HepG2 (cell line): ENCODE results near the gene COMMD10. TPM values are rescaled to one million over a fixed set of nuclear protein-coding genes. Genes with fewer than 3 reads are reported as not detected.

ENCODE experiments used
- ATAC-seq: fragments of 200-7000 bp; cut with Tn5 transposase; 3 replicates; pipeline ENCODE4 v1.9.1; 2020; ENCODE audit warnings: mild to moderate bottlenecking, moderate library complexity
- BruUV-seq: library from RNA; stranded (reverse); fragments of 400-500 nt; replicated peaks from 2 replicates; lab custom pipeline; 2021; lab: Mats Ljungman, UMichigan
- CTCF ChIA-PET: fragments of 300-600 bp; formaldehyde crosslinking; extraction: SDS; loops from one replicate; lab custom pipeline; 2021; ENCODE audit warnings: low total read pairs, inconsistent platforms, low intra/inter-chr PET ratio; lab: Yijun Ruan, JAX
- POLR2A ChIA-PET: fragments of 350-600 bp; sonication (Branson Sonifier 250); formaldehyde crosslinking; loops from one replicate; lab custom pipeline; 2020; ENCODE audit warnings: antibody characterized with exemption, inconsistent platforms; lab: Yijun Ruan, JAX
- DNase-seq: peaks from one replicate; pipeline ENCODE4 v3.0.0-alpha.2; 2015; ENCODE audit warnings: low spot score
- FAIRE-seq: peaks from 3 replicates; lab custom pipeline; 2011; peaks lifted over from hg19 to GRCh38; lab: Jason Lieb, UNC
- H2AFZ ChIP-seq: one replicate; pipeline ENCODE4 v1.6.1; 2011; ENCODE audit warnings: low read length, inconsistent platforms
- H3K27ac ChIP-seq: fragments of 300-600 bp; 3 replicates; pipeline ENCODE4 v1.8.0; 2011; ENCODE audit warnings: mixed run types, mild to moderate bottlenecking, mixed read lengths, low read length, inconsistent platforms; ENCODE audit not compliant: insufficient read depth; ENCODE audit errors: extremely low read length
- H3K27me3 ChIP-seq, 2 experiments: fragments of 200-600 bp in 1 of 2; 2 replicates in 1 of 2; 3 replicates in 1 of 2; pipeline versions ENCODE4 v1.6.0 to v1.8.0; 2011; ENCODE audit warnings: low read length in 2 of 2, mild to moderate bottlenecking in 2 of 2, moderate library complexity in 2 of 2, inconsistent platforms in 1 of 2; ENCODE audit not compliant: insufficient read depth in 2 of 2, control insufficient read depth in 1 of 2
- H3K36me3 ChIP-seq, 2 experiments: fragments of 200-600 bp in 1 of 2; replicated peaks in 1 of 2; 2 replicates in 1 of 2; 3 replicates in 1 of 2; pipeline versions ENCODE4 v1.5.1 to v1.8.0; 2011; ENCODE audit warnings: low read length in 2 of 2, inconsistent platforms in 1 of 2; ENCODE audit not compliant: insufficient read depth in 2 of 2, control insufficient read depth in 1 of 2
- H3K4me1 ChIP-seq: 2 replicates; pipeline ENCODE4 v1.5.1; 2012; ENCODE audit warnings: low read length, inconsistent platforms; ENCODE audit not compliant: insufficient read depth
- H3K4me2 ChIP-seq: 2 replicates; pipeline ENCODE4 v1.6.0; 2011; ENCODE audit warnings: low read depth, low read length, inconsistent platforms
- H3K4me3 ChIP-seq, 3 experiments: fragments of 200-600 bp in 1 of 3; sonication (generic), shearing (Covaris generic) in 1 of 3; replicated peaks in 1 of 3; 2 replicates each; pipeline ENCODE4 v1.5.1; 2011 to 2016; ENCODE audit warnings: low read length in 3 of 3, inconsistent platforms in 2 of 3, low read depth in 2 of 3, mild to moderate bottlenecking in 2 of 3, control low read depth in 1 of 3, mixed read lengths in 1 of 3; ENCODE audit not compliant: insufficient read depth in 1 of 3
- H3K79me2 ChIP-seq: one replicate; pipeline ENCODE4 v1.6.1; 2011; ENCODE audit warnings: low read length, inconsistent platforms; ENCODE audit not compliant: insufficient read depth
- H3K9ac ChIP-seq: 2 replicates; pipeline ENCODE4 v1.6.0; 2011; ENCODE audit warnings: mild to moderate bottlenecking, low read depth, low read length, inconsistent platforms; ENCODE audit not compliant: insufficient read depth
- H3K9me3 ChIP-seq: 2 replicates; pipeline ENCODE4 v1.5.1; 2012; ENCODE audit warnings: mild to moderate bottlenecking, low read length
- H4K20me1 ChIP-seq: 2 replicates; pipeline ENCODE4 v1.6.0; 2011; ENCODE audit warnings: inconsistent platforms, mild to moderate bottlenecking, low read length, moderate library complexity; ENCODE audit not compliant: insufficient read depth
- ARNTL ChIP-seq: sonication (generic); formaldehyde crosslinking; IDR thresholded peaks from 2 replicates; pipeline ENCODE4 v1.4.0; 2020; ENCODE audit warnings: mild to moderate bottlenecking, missing genetic modification reagents
- HMGA1 ChIP-seq: sonication (generic); formaldehyde crosslinking; conservative IDR thresholded peaks from 2 replicates; pipeline ENCODE4 v1.4.0; 2020; ENCODE audit warnings: missing genetic modification reagents
- ISX ChIP-seq: sonication (generic); formaldehyde crosslinking; conservative IDR thresholded peaks from 2 replicates; pipeline ENCODE4 v1.5.0; 2020; ENCODE audit warnings: missing genetic modification reagents
- SIX4 ChIP-seq: sonication (generic); formaldehyde crosslinking; IDR thresholded peaks from 2 replicates; pipeline ENCODE4 v1.4.0; 2020; ENCODE audit warnings: missing genetic modification reagents
- SNAPC2 ChIP-seq: sonication (generic); formaldehyde crosslinking; IDR thresholded peaks from 2 replicates; pipeline ENCODE4 v1.8.1; 2022; ENCODE audit warnings: mild to moderate bottlenecking, missing genetic modification reagents
- ZNF224 ChIP-seq: sonication (generic); formaldehyde crosslinking; IDR thresholded peaks from 2 replicates; pipeline ENCODE4 v1.5.0; 2020; ENCODE audit warnings: mild to moderate bottlenecking, missing genetic modification reagents
- ZNF234 ChIP-seq: sonication (generic); formaldehyde crosslinking; conservative IDR thresholded peaks from 2 replicates; pipeline ENCODE4 v1.5.1; 2020; ENCODE audit warnings: mild to moderate bottlenecking, missing genetic modification reagents
- WGBS: methylation state at CpG from one replicate; pipeline ENCODE4 v1.1.6; 2017; ENCODE audit warnings: low lambda C conversion rate; 5-methylcytosine and 5-hydroxymethylcytosine counted together
- in situ Hi-C: cut with HindIII; loops from 2 replicates; pipeline ENCODE4 v1.10.0; 2017; ENCODE audit warnings: low pct_unique_long_range_greater_than_20kb; ENCODE audit not compliant: extremely low pct_ligation_motif_present
- intact Hi-C: fragments of 100-400 bp; cut with micrococcal nuclease; formaldehyde crosslinking; loops from one replicate; pipeline ENCODE4 v1.10.0; 2022; ENCODE audit not compliant: unreplicated experiment
- polyA plus RNA-seq, 8 experiments: library from polyadenylated mRNA; depleted of rRNA in 3 of 8; stranded (reverse) in 7 of 8; unstranded in 1 of 8; fragments of >200 nt; fragmentation: Illumina TruSeq in 4 of 8; extraction: Trizol in 4 of 8; gene quantifications; 2 replicates each; pipeline versions ENCODE4 v1.2.1 to v1.2.3, GENCODE V29; 2011 to 2016; ENCODE audit warnings: low read depth in 4 of 8, missing spikeins in 1 of 8, mixed read lengths in 1 of 8; ENCODE audit not compliant: insufficient read depth in 1 of 8
- total RNA-seq, 5 experiments: library from RNA; depleted of rRNA; stranded (reverse); fragments of >200 nt; fragmentation: Illumina TruSeq; extraction: Trizol; gene quantifications; 2 replicates each; pipeline ENCODE4 v1.2.3, GENCODE V29; 2016; ENCODE audit warnings: low read depth in 1 of 5
- TF ChIP-seq, protein P1 (sequence below): IDR thresholded peaks from 2 replicates; pipeline ENCODE4 v1.6.1; 2016; ENCODE audit warnings: low read depth, borderline replicate concordance
- TF ChIP-seq, protein P2 (sequence below): sonication (generic); formaldehyde crosslinking; IDR thresholded peaks from 2 replicates; pipeline ENCODE4 v1.8.0; 2022; ENCODE audit warnings: missing genetic modification reagents, mild to moderate bottlenecking, borderline replicate concordance
- TF ChIP-seq, protein P3 (sequence below): conservative IDR thresholded peaks from 2 replicates; pipeline ENCODE4 v1.6.1; 2018; ENCODE audit warnings: missing genetic modification reagents

The COMMD10 gene
- total and polyA plus RNA-seq, 2 of the 13 experiments (the other 11 are each of a cell fraction or from before 2014, with no cell fraction given): 16.9 to 39.3 TPM

DNA sequence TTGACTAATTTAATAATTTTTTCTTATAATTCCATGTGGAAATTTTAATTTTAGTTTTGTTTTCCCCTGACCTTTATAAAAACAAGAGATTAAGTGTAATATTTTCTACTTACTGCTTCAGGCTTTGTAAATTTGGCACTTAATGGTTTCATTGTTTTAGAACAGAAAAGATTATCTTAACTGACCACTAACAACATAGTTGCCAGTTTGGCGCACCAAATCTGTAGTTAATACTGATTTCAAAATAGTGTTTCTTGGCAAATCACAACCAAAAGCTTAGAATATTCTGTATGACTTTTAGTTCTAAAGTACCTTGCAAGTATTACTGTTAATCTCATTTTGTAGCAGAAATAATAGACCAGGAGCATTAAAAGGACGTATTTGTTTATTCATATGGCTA is 124.3 kb downstream of the COMMD10 start:
- Histone ChIP-seq H3K9me3 (no peaks in the 10 kb centered on the region), H4K20me1 (no peaks in the 10 kb centered on the region), H3K9ac (no peak overlapping the region), H3K4me3 (no peak overlapping the region), H3K4me2 (no peak overlapping the region), H2AFZ (no peak overlapping the region), H3K79me2 (no peaks in the 10 kb centered on the region), H3K4me1 (no peaks in the 10 kb centered on the region), H3K36me3 (no peaks in the 10 kb centered on the region), H3K27me3 (no peaks in the 10 kb centered on the region), H3K27ac (no peak overlapping the region)
- WGBS: 97% methylated on average over 2 of the region's 2 CpGs
- BruUV-seq: no TSS peak
- no peak for FAIRE-seq
- ChIA-PET CTCF (no interaction called here), POLR2A (no interaction called here)
- in situ Hi-C loops (no loop called here), intact Hi-C loops (no loop called here)
- TF ChIP-seq HMGA1 (CRISPR knock-in tag) (no peak), ARNTL (CRISPR knock-in tag) (no peak), ZNF224 (no peak), ZNF234 (no peak), ISX (CRISPR knock-in tag) (no peak), SNAPC2 (CRISPR knock-in tag) (no peak), SIX4 (CRISPR knock-in tag) (no peak)
- TF ChIP-seq, protein P1, sequence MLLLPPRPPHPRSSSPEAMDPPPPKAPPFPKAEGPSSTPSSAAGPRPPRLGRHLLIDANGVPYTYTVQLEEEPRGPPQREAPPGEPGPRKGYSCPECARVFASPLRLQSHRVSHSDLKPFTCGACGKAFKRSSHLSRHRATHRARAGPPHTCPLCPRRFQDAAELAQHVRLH (CRISPR knock-in tag): no peak
- TF ChIP-seq, protein P2, sequence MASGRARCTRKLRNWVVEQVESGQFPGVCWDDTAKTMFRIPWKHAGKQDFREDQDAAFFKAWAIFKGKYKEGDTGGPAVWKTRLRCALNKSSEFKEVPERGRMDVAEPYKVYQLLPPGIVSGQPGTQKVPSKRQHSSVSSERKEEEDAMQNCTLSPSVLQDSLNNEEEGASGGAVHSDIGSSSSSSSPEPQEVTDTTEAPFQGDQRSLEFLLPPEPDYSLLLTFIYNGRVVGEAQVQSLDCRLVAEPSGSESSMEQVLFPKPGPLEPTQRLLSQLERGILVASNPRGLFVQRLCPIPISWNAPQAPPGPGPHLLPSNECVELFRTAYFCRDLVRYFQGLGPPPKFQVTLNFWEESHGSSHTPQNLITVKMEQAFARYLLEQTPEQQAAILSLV (CRISPR knock-in tag): no peak
- TF ChIP-seq, protein P3, sequence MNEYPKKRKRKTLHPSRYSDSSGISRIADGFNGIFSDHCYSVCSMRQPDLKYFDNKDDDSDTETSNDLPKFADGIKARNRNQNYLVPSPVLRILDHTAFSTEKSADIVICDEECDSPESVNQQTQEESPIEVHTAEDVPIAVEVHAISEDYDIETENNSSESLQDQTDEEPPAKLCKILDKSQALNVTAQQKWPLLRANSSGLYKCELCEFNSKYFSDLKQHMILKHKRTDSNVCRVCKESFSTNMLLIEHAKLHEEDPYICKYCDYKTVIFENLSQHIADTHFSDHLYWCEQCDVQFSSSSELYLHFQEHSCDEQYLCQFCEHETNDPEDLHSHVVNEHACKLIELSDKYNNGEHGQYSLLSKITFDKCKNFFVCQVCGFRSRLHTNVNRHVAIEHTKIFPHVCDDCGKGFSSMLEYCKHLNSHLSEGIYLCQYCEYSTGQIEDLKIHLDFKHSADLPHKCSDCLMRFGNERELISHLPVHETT: no peak
- no peak for ATAC-seq
- DNase-seq: no peak
